Ishikawa (cell line): ENCODE data around the gene MTHFD1L.

ENCODE experiments used
- CREB1 ChIP-seq: IDR thresholded peaks from 2 replicates; pipeline ENCODE4 v1.6.1; 2012; ENCODE audit warnings: low read depth
- EP300 ChIP-seq: IDR thresholded peaks from 2 replicates; pipeline ENCODE4 v1.6.1; 2012; ENCODE audit warnings: borderline replicate concordance
- NFIC ChIP-seq: IDR thresholded peaks from 2 replicates; pipeline ENCODE4 v1.6.1; 2012
- RAD21 ChIP-seq: IDR thresholded peaks from 2 replicates; pipeline ENCODE4 v1.6.1; 2012; ENCODE audit warnings: low read depth
- TAF1 ChIP-seq: IDR thresholded peaks from 2 replicates; pipeline ENCODE4 v1.6.1; 2012; ENCODE audit warnings: low read depth, mild to moderate bottlenecking
- YY1 ChIP-seq: IDR thresholded peaks from 2 replicates; pipeline ENCODE4 v1.6.1; 2012; ENCODE audit warnings: low read depth
- TF ChIP-seq, protein P1 (sequence below): IDR thresholded peaks from 2 replicates; pipeline ENCODE4 v1.6.1; 2012; ENCODE audit warnings: low read depth, mild to moderate bottlenecking
- TF ChIP-seq, protein P2 (sequence below): IDR thresholded peaks from 2 replicates; pipeline ENCODE4 v1.6.1; 2012

DNA sequence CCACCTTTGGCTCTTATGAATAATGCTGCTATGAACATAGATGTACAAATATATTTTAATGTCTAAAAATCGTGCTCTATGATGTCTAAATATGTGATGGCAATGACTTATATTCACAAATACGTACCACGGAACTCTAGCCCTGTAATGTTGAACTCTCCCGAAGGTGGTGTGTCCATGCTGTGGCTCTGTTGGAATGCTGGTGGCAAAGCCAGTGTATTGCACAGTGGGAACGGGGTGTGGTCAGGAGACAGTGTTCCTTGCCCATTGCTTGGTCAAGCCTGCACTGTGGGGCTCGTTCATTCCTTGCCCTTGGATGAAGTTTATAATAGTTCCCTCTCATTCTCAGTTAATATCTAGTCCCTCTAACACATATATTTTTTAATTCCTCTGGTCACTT lies 109.6 kb downstream of the MTHFD1L start:
- TF ChIP-seq YY1 (no peak), TAF1 (no peak), RAD21 (no peak), EP300 (no peak), NFIC (no peak), CREB1 (no peak)
- TF ChIP-seq, protein P1, sequence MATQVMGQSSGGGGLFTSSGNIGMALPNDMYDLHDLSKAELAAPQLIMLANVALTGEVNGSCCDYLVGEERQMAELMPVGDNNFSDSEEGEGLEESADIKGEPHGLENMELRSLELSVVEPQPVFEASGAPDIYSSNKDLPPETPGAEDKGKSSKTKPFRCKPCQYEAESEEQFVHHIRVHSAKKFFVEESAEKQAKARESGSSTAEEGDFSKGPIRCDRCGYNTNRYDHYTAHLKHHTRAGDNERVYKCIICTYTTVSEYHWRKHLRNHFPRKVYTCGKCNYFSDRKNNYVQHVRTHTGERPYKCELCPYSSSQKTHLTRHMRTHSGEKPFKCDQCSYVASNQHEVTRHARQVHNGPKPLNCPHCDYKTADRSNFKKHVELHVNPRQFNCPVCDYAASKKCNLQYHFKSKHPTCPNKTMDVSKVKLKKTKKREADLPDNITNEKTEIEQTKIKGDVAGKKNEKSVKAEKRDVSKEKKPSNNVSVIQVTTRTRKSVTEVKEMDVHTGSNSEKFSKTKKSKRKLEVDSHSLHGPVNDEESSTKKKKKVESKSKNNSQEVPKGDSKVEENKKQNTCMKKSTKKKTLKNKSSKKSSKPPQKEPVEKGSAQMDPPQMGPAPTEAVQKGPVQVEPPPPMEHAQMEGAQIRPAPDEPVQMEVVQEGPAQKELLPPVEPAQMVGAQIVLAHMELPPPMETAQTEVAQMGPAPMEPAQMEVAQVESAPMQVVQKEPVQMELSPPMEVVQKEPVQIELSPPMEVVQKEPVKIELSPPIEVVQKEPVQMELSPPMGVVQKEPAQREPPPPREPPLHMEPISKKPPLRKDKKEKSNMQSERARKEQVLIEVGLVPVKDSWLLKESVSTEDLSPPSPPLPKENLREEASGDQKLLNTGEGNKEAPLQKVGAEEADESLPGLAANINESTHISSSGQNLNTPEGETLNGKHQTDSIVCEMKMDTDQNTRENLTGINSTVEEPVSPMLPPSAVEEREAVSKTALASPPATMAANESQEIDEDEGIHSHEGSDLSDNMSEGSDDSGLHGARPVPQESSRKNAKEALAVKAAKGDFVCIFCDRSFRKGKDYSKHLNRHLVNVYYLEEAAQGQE, result no peak
- TF ChIP-seq, protein P2, sequence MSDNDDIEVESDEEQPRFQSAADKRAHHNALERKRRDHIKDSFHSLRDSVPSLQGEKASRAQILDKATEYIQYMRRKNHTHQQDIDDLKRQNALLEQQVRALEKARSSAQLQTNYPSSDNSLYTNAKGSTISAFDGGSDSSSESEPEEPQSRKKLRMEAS, result no peak
